Mesothelial cell of epicardium (in vitro differentiated cells): ENCODE results near the gene SYNGR2. TPM values are rescaled to one million over a fixed set of nuclear protein-coding genes. Genes with fewer than 3 reads are reported as not detected.
A peak's percentile ranks its signal among the peaks of the same experiment; 100 is the strongest.

Experiments
- DNase-seq, 2 experiments: peaks; one replicate each; pipeline ENCODE4 v3.0.0; 2021; ENCODE audit warnings: low spot score in 2 of 2; ENCODE audit not compliant: unreplicated experiment in 2 of 2
- H3K27ac Mint-ChIP-seq: 2 replicates; pipeline ENCODE4 v1.8.0; 2021; ENCODE audit warnings: mixed read lengths
- H3K27me3 Mint-ChIP-seq: 2 replicates; pipeline ENCODE4 v1.8.0; 2021; ENCODE audit warnings: low read depth, mixed read lengths
- H3K36me3 Mint-ChIP-seq: 2 replicates; pipeline ENCODE4 v1.8.0; 2021; ENCODE audit warnings: mixed read lengths
- H3K4me1 Mint-ChIP-seq: 2 replicates; pipeline ENCODE4 v1.8.0; 2021; ENCODE audit warnings: mixed read lengths
- H3K4me3 Mint-ChIP-seq: 2 replicates; pipeline ENCODE4 v1.8.0; 2021; ENCODE audit warnings: mild to moderate bottlenecking, moderate library complexity, mixed read lengths
- H3K9me3 Mint-ChIP-seq: 2 replicates; pipeline ENCODE4 v1.8.0; 2021; ENCODE audit warnings: mixed read lengths
- CTCF ChIP-seq: fragments of 200-600 bp; sonication (generic); IDR thresholded peaks from one replicate; pipeline ENCODE4 v1.5.0; 2021; ENCODE audit warnings: antibody characterized with exemption; ENCODE audit not compliant: unreplicated experiment
- total RNA-seq: library from RNA; stranded (reverse); gene quantifications from 3 replicates; pipeline ENCODE4 v1.2.1, GENCODE V29; 2021

SYNGR2 gene
- total RNA-seq, 1 donor from 2014 or later: 52.0 TPM

GRCh38 chr17:78151514-78152008 lies 16.8 kb upstream of the SYNGR2 start:
- peak overlapping the region; percentile 92 for H3K27ac Mint-ChIP-seq
- DNase-seq: no peak
- H3K36me3 Mint-ChIP-seq: no peaks in the 10 kb centered on the region
- H3K4me1 Mint-ChIP-seq: peaks cover 11% of the 10 kb centered on the region
- H3K4me3 Mint-ChIP-seq: no peak overlapping the region
- no peaks in the 10 kb centered on the region for H3K27me3 Mint-ChIP-seq
- TF ChIP-seq CTCF: no peak
- H3K9me3 Mint-ChIP-seq: no peaks in the 10 kb centered on the region

GRCh38 chr17:78154903-78155811 lies 13.2 kb upstream of the SYNGR2 start:
- H3K27me3 Mint-ChIP-seq: no peaks in the 10 kb centered on the region
- peaks cover 11% of the 10 kb centered on the region for H3K4me1 Mint-ChIP-seq
- H3K4me3 Mint-ChIP-seq: no peak overlapping the region
- H3K36me3 Mint-ChIP-seq: no peaks in the 10 kb centered on the region
- no peak overlapping the region for H3K27ac Mint-ChIP-seq
- no peak for DNase-seq
- no peak for TF ChIP-seq CTCF
- H3K9me3 Mint-ChIP-seq: no peaks in the 10 kb centered on the region

DNA sequence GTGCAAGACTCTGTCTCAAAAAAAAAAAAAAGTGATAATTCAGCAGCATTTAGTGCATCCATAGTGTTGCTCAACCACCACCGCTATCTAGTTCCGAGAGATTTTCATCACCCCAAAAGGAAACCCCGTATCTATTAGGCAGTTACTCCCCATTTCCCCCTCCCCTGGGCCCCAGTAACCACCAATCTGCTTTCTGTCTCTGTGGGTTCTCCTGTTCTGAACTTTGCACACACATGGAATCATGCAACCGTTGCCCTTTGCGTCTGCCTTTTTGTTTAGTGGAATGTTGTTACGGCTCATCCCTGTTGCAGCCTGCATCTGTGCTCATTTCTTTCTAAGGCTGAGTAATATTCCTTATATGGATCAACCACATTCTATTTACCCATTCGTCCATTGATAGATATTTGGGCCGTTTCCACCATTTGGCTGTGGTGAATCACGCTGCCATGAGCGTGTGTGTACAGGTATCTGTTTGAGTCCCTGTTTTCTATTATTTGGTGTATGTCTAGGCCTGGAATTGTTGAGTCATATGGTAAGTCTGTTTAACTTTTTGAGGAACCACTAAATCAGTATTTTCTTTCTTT lies 8.7 kb upstream of the SYNGR2 start:
- H3K27ac Mint-ChIP-seq: no peak overlapping the region
- DNase-seq: no peak

GRCh38 chr17:78163881-78164747 lies 4.3 kb upstream of the SYNGR2 start:
- Mint-ChIP-seq H3K4me3 (no peak overlapping the region), H3K27me3 (no peaks in the 10 kb centered on the region), H3K9me3 (no peaks in the 10 kb centered on the region), H3K4me1 (no peaks in the 10 kb centered on the region), H3K27ac (no peak overlapping the region), H3K36me3 (no peaks in the 10 kb centered on the region)
- DNase-seq: no peak
- TF ChIP-seq CTCF: no peak

More for the DNA sequence above, 8.7 kb upstream of the SYNGR2 start:
- H3K9me3 Mint-ChIP-seq: no peaks in the 10 kb centered on the region
- no peaks in the 10 kb centered on the region for H3K4me1 Mint-ChIP-seq
- H3K4me3 Mint-ChIP-seq: no peak overlapping the region
- H3K27me3 Mint-ChIP-seq: no peaks in the 10 kb centered on the region
- no peak for TF ChIP-seq CTCF
- H3K36me3 Mint-ChIP-seq: no peaks in the 10 kb centered on the region

DNA sequence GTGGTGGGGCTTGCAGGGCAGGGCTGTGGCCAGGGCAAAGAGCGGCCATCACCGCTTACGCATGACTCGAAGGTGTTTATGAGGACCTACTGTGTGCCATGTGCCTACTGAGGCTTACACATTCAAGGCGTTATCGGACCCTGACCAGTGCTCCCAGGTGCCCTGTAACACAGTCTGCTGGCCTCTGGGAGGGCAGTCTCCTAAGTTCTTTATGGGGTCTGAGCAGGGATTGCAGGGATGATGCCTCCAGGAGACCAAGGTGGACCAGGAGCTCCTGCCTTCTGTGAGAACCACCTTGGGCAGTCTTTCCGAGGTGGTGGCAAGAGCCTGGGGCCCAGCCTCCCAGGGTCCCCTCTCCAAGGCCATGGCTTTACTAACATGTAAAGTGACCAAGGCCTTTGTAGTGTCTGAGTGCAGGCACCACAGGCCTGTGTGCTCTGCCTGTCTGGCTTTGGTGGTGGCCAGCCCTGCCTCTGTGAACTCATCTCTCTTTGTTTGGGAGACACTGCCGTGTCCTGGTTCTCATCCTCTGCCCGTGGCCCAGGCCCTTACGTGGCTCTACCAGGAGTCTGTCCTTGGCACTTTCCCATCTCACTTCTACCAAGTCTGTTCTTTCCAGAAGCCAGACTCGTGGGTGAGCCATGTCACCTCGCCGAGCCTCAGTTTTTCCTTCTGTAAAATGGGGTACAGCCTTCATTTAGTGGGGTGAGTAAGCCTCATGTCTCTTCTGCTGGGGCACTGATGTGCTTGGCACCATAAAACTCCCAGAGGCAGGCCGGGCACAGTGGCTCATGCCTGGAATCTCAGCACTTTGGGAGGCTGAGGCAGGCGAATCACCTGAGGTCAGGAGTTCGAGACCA lies 3.4 kb upstream of the SYNGR2 start:
- Mint-ChIP-seq H3K4me3 (no peak overlapping the region), H3K4me1 (peaks cover 3% of the 10 kb centered on the region), H3K36me3 (no peaks in the 10 kb centered on the region), H3K27me3 (no peaks in the 10 kb centered on the region), H3K9me3 (no peaks in the 10 kb centered on the region), H3K27ac (no peak overlapping the region)
- DNase-seq: no peak
- TF ChIP-seq CTCF: no peak
